ENCODE data around the gene RNFT2. TPM values are rescaled to one million over a fixed set of nuclear protein-coding genes. Genes with fewer than 3 reads are reported as not detected.
A peak's percentile ranks its signal among the peaks of the same experiment; 100 is the strongest.

Gene RNFT2
- total RNA-seq, 2 experiments from 2014 or later, result 11.8 to 11.9 TPM

DNA sequence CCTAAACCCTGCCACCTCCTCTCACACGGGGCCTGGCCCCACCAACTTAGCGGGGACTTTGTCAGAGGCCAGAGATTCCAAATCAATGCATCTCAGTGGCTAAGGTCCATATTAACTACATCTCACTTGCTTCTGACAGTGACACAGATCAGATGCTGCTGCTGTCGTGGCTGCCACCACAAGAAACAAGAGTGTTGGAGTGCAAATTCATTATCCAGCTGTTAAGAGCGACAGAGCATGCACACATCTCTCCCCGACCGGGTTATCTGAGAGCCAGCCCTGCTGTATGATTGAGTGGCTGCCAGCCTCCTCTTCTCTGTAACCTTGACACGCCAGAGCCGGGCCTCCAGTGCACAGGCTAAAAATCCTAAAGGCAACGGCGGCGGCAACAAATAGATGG lies 40.4 kb upstream of the RNFT2 start:
- CTCF ChIA-PET, result interaction anchor here (0.8 to 5.0 kb wide), 5 partner anchors 10 to 66 kb away, joined by 3 to 23 read pairs (median 4); no protein-coding TSS in a partner anchor
- no peak overlapping the region for H3K27ac Mint-ChIP-seq
- peaks cover 28% of the 10 kb centered on the region for H3K27me3 Mint-ChIP-seq (ENCODE audit: low read depth)
- H3K9me3 Mint-ChIP-seq (ENCODE audit: insufficient read depth), result no peaks in the 10 kb centered on the region
- H3K4me1 Mint-ChIP-seq (ENCODE audit: low read depth), result peaks cover 4% of the 10 kb centered on the region
- DNase-seq (no peak), ATAC-seq (no peak)
- no peaks in the 10 kb centered on the region for H3K36me3 Mint-ChIP-seq (ENCODE audit: low read depth)
- POLR2A ChIA-PET, result no interaction called here
- no peak overlapping the region for H3K4me3 Mint-ChIP-seq

- CTCF ChIA-PET, result interaction anchor here (0.8 to 5.0 kb wide), 5 partner anchors 10 to 66 kb away, joined by 3 to 23 read pairs (median 4); no protein-coding TSS in a partner anchor
- DNase-seq (no peak), ATAC-seq (no peak)
- Mint-ChIP-seq H3K27me3 (ENCODE audit: low read depth) (peaks cover 26% of the 10 kb centered on the region), H3K4me3 (no peak overlapping the region), H3K36me3 (ENCODE audit: low read depth) (no peaks in the 10 kb centered on the region), H3K27ac (no peak overlapping the region), H3K4me1 (ENCODE audit: low read depth) (peaks cover 4% of the 10 kb centered on the region), H3K9me3 (ENCODE audit: insufficient read depth) (no peaks in the 10 kb centered on the region)
- POLR2A ChIA-PET, result no interaction called here
Observed at GRCh38 chr12:116698116-116698515, 40.0 kb upstream of the RNFT2 start.

DNA sequence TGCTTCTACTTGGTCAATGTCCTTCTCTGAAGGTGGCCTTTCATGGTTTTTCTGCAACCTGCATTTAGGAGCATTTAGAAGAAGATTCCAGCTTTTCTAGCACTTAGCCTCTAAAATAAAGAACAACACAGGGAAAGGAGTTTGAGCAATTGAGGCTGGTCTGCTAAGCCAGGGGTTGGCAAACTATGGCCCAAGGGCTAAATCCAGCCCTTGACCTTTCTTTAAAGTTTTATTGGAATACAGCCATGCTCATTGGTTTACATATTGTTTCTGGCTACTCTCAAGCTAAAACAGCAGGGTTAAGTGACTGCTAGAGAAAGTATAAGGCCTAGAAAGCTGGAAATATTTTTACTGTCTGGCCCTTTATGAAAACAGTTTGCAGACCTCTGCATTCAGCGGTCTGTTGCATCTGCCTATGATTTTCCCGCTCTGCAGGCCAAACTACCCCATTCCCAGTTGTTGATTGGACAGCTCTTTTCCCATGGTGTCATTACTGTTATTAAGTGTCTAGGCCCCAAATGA lies 39.5 kb upstream of the RNFT2 start:
- Mint-ChIP-seq H3K4me3 (no peak overlapping the region), H3K36me3 (ENCODE audit: low read depth) (no peaks in the 10 kb centered on the region), H3K27me3 (ENCODE audit: low read depth) (peaks cover 23% of the 10 kb centered on the region), H3K27ac (no peak overlapping the region), H3K4me1 (ENCODE audit: low read depth) (peaks cover 4% of the 10 kb centered on the region), H3K9me3 (ENCODE audit: insufficient read depth) (no peaks in the 10 kb centered on the region)
- ATAC-seq (no peak), DNase-seq (no peak)
- ChIA-PET POLR2A (no interaction called here), CTCF (interaction anchor here (0.9 to 5.0 kb wide), 3 partner anchors 11 to 61 kb away, joined by 3 to 23 read pairs (median 4); no protein-coding TSS in a partner anchor)

DNA sequence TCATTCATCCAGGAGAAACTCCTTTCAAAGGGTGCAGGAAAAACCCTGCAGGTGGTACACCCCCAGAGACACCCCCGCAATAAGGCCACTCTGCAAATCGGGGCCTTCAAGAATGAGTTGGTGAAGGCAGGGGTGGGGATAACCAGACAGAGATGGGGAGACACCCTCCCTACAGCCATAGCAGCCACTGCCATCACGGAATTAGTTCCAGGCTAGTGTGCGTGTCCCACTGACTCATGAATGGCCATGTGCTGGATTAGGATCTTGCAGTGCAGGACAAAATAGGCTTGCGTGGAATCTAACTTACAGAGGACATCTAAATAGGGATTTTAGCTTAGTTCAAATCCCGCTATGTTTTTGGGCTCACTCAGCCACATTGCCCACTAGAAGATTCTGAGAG lies 38.0 kb upstream of the RNFT2 start:
- no peak overlapping the region for H3K27ac Mint-ChIP-seq
- no peaks in the 10 kb centered on the region for H3K9me3 Mint-ChIP-seq (ENCODE audit: insufficient read depth)
- H3K36me3 Mint-ChIP-seq (ENCODE audit: low read depth), result no peaks in the 10 kb centered on the region
- H3K4me3 Mint-ChIP-seq, result no peak overlapping the region
- H3K27me3 Mint-ChIP-seq (ENCODE audit: low read depth), result peaks cover 13% of the 10 kb centered on the region
- CTCF ChIA-PET, result interaction anchor here (0.9 to 5.0 kb wide), 4 partner anchors 8 to 420 kb away, joined by 3 to 23 read pairs (median 8); no protein-coding TSS in a partner anchor
- no peak for DNase-seq
- no peak for ATAC-seq
- H3K4me1 Mint-ChIP-seq (ENCODE audit: low read depth), result peaks cover 1% of the 10 kb centered on the region
- POLR2A ChIA-PET, result no interaction called here

GRCh38 chr12:116701432-116701831 lies 36.7 kb upstream of the RNFT2 start:
- no peak for ATAC-seq
- Mint-ChIP-seq H3K27me3 (ENCODE audit: low read depth) (peaks cover 7% of the 10 kb centered on the region), H3K4me1 (ENCODE audit: low read depth) (peaks cover 1% of the 10 kb centered on the region), H3K9me3 (ENCODE audit: insufficient read depth) (no peaks in the 10 kb centered on the region), H3K4me3 (no peak overlapping the region), H3K27ac (no peak overlapping the region), H3K36me3 (ENCODE audit: low read depth) (no peaks in the 10 kb centered on the region)
- no peak for DNase-seq
- ChIA-PET CTCF (interaction anchor here (2.2 to 5.0 kb wide), 3 partner anchors 8 to 419 kb away, joined by 6 to 23 read pairs (median 11); no protein-coding TSS in a partner anchor), POLR2A (no interaction called here)

DNA sequence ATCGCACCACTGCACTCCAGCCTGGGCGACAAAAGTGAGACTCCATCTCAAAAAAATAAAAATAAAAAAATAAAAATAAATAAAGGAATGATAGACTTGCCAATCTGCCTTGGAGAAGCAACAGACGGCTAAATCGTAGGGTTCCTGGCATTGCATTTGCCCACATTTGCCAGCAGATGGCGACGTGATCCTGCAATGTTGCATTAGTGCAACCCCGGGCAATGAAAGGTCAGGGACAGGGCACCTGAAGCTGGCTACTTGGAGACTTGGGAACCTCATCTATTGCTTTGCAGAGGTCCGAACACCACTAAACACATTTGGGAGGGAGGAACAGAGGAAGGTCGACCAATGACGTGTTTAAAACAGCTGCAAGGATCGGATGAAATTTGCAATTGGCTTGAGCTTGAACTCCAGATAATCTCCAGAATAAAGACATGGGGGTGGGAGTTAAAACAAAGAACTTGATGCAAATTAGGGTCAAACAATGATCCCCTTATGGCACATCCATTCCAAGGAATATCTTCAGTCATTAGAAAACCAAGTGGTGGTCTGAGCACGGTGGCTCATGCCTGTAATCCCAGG lies 34.8 kb upstream of the RNFT2 start:
- H3K36me3 Mint-ChIP-seq (ENCODE audit: low read depth), result no peaks in the 10 kb centered on the region
- peaks cover 9% of the 10 kb centered on the region for H3K27me3 Mint-ChIP-seq (ENCODE audit: low read depth)
- no peak overlapping the region for H3K27ac Mint-ChIP-seq
- DNase-seq (peak; percentile 77), ATAC-seq (peak; percentile 82)
- CTCF ChIA-PET, result interaction anchor here (0.6 to 1.9 kb wide), 37 partner anchors 10 to 746 kb away, joined by 3 to 16 read pairs (median 4); partner anchors contain the start of gene HRK
- H3K4me3 Mint-ChIP-seq, result no peak overlapping the region
- H3K4me1 Mint-ChIP-seq (ENCODE audit: low read depth), result peaks cover 1% of the 10 kb centered on the region
- no peaks in the 10 kb centered on the region for H3K9me3 Mint-ChIP-seq (ENCODE audit: insufficient read depth)
- POLR2A ChIA-PET, result no interaction called here

DNA sequence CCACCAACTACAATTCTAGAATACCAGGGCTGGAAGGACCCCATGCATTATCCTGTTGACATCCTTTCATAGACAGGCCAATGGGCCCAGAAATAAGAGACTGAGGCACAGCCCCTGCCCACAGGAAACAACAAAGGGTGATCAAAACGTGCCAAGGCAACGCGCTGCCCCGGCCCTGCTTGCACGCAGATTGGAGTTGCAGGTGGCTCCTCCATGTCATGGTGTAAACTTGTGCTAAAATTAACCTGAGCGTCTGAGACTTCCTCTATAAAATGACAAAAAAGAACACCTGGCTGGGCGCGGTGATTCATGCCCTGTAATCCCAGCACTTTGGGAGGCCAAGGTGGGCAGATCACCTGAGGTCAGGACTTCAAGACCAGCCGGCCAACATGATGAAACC lies 30.4 kb upstream of the RNFT2 start:
- no peak overlapping the region for H3K4me3 Mint-ChIP-seq
- H3K27ac Mint-ChIP-seq, result no peak overlapping the region
- ChIA-PET POLR2A (no interaction called here), CTCF (interaction anchor here (1.1 kb wide), 1 partner anchor 467 kb away, joined by 3 read pairs; no protein-coding TSS in a partner anchor)
- no peak for ATAC-seq
- H3K9me3 Mint-ChIP-seq (ENCODE audit: insufficient read depth), result no peaks in the 10 kb centered on the region
- peaks cover 20% of the 10 kb centered on the region for H3K27me3 Mint-ChIP-seq (ENCODE audit: low read depth)
- H3K36me3 Mint-ChIP-seq (ENCODE audit: low read depth), result peaks cover 9% of the 10 kb centered on the region
- no peak for DNase-seq
- peaks cover 10% of the 10 kb centered on the region for H3K4me1 Mint-ChIP-seq (ENCODE audit: low read depth)

- DNase-seq (peak; percentile 56), ATAC-seq (peak; percentile 87)
- ChIA-PET POLR2A (interaction anchor here (0.6 kb wide), 1 partner anchor 110 kb away, joined by 3 read pairs; no protein-coding TSS in a partner anchor), CTCF (interaction anchor here (0.6 to 2.7 kb wide), 48 partner anchors 10 to 786 kb away, joined by 3 to 29 read pairs (median 4); partner anchors contain the start of gene MAP1LC3B2)
- H3K9me3 Mint-ChIP-seq (ENCODE audit: insufficient read depth), result no peaks in the 10 kb centered on the region
- no peak overlapping the region for H3K27ac Mint-ChIP-seq
- H3K36me3 Mint-ChIP-seq (ENCODE audit: low read depth), result peaks cover 12% of the 10 kb centered on the region
- H3K4me3 Mint-ChIP-seq, result no peak overlapping the region
- H3K4me1 Mint-ChIP-seq (ENCODE audit: low read depth), result peaks cover 9% of the 10 kb centered on the region
- peaks cover 19% of the 10 kb centered on the region for H3K27me3 Mint-ChIP-seq (ENCODE audit: low read depth)
Observed at GRCh38 chr12:116708826-116709756, 29.0 kb upstream of the RNFT2 start.

- no peaks in the 10 kb centered on the region for H3K9me3 Mint-ChIP-seq (ENCODE audit: insufficient read depth)
- peaks cover 12% of the 10 kb centered on the region for H3K36me3 Mint-ChIP-seq (ENCODE audit: low read depth)
- H3K27ac Mint-ChIP-seq, result no peak overlapping the region
- ChIA-PET CTCF (interaction anchor here (0.6 to 2.7 kb wide), 42 partner anchors 9 to 787 kb away, joined by 3 to 29 read pairs (median 4); partner anchors contain the start of gene MAP1LC3B2), POLR2A (no interaction called here)
- H3K4me3 Mint-ChIP-seq, result no peak overlapping the region
- H3K27me3 Mint-ChIP-seq (ENCODE audit: low read depth), result peaks cover 19% of the 10 kb centered on the region
- DNase-seq, result no peak
- H3K4me1 Mint-ChIP-seq (ENCODE audit: low read depth), result peaks cover 9% of the 10 kb centered on the region
- no peak for ATAC-seq
Observed at GRCh38 chr12:116709768-116710167, 28.3 kb upstream of the RNFT2 start.

DNA sequence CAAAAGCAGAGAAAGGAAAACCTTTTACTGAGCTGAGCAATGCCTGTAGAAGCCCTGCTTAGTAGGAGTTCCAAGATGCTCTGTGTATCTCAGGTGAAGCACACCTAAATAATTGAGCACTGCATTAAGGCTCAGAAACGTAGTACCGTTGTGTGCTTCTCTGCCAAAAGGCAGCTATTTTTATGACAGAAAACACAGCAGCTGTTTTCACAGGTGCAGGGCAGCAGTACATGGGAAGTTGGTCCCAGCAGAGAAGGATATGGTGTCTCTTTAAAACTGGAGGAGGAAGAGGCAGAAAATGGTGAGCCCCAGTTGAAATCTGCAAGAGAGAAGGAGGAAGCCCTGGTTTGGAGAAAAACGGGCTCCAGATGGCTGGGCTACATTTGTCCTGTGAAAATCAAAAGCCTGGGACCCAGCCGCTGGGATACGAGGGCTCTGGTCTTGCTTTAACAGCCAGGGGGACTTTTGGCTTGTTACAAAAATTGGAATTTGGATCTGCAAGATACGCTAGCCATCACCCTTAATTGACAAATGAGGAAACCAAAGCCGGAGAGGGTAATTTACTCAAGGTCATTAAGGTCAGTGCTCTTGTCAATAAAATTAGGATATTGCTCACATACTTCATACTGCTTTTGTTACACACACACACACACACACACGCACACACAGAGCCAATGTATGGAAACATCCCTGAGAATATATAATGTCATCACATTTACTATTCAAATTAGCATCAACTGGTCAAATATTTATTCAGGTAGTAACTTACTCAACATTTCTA lies 27.6 kb upstream of the RNFT2 start:
- Mint-ChIP-seq H3K36me3 (ENCODE audit: low read depth) (peaks cover 13% of the 10 kb centered on the region), H3K4me1 (ENCODE audit: low read depth) (peaks cover 9% of the 10 kb centered on the region), H3K27me3 (ENCODE audit: low read depth) (peaks cover 19% of the 10 kb centered on the region), H3K9me3 (ENCODE audit: insufficient read depth) (no peaks in the 10 kb centered on the region), H3K4me3 (no peak overlapping the region), H3K27ac (no peak overlapping the region)
- ATAC-seq (no peak), DNase-seq (no peak)
- CTCF ChIA-PET, result interaction anchor here (0.6 to 2.7 kb wide), 11 partner anchors 12 to 785 kb away, joined by 3 to 23 read pairs (median 6); no protein-coding TSS in a partner anchor
- POLR2A ChIA-PET, result no interaction called here

Data from activated CD8-positive, alpha-beta T cell treated with anti-CD3 and anti-CD28 coated beads, Interleukin-2, amount 10 ng/mL, durations not matched to agents 7 days and 5 days (primary cell).